ENCODE results near the gene FBXO42.

- no peak for TF ChIP-seq SUZ12 (IDR thresholded peaks at IDR 0.05; ENCODE audit: low read length)
- TF ChIP-seq EP300 (IDR thresholded peaks at IDR 0.05; ENCODE audit: borderline replicate concordance in 1 of 2, low read depth in 2 of 2, low read length in 2 of 2) = no peak
- TF ChIP-seq POLR2AphosphoS5 (IDR thresholded peaks at IDR 0.05; ENCODE audit: low read depth, low read length) = no peak; the same call in 1 of the 2 replicates
- peak; percentile 68 to 82 (median 71) for TF ChIP-seq CTCF (IDR thresholded peaks at IDR 0.05; ENCODE audit: control extremely low read depth in 1 of 3, insufficient read depth in 1 of 3, low read depth in 1 of 3, low read length in 3 of 3)
- TF ChIP-seq GTF2F1 (IDR thresholded peaks at IDR 0.05; ENCODE audit: borderline replicate concordance, low read depth, low read length) = no peak
- no peak for TF ChIP-seq TCF12 (IDR thresholded peaks at IDR 0.05; ENCODE audit: low read depth, low read length)
- TF ChIP-seq POLR2A (IDR thresholded peaks at IDR 0.05; ENCODE audit: control extremely low read depth in 1 of 2, low read depth in 2 of 2, low read length in 2 of 2) = no peak
- TF ChIP-seq MAX (IDR thresholded peaks at IDR 0.05) = no peak
- TF ChIP-seq ATF2 (IDR thresholded peaks at IDR 0.05; ENCODE audit: low read length) = no peak
- TF ChIP-seq FOSL1 (IDR thresholded peaks at IDR 0.05; ENCODE audit: insufficient read depth, low read depth, low read length) = no peak
- no peak for TF ChIP-seq E2F6 (IDR thresholded peaks at IDR 0.05)
- TF ChIP-seq RNF2 (IDR thresholded peaks at IDR 0.05; ENCODE audit: borderline replicate concordance, low read depth, low read length, missing control alignments, poor library complexity, severe bottlenecking) = no peak
- TF ChIP-seq USF2 (IDR thresholded peaks at IDR 0.05; ENCODE audit: low read length) = no peak
- TF ChIP-seq SRF (IDR thresholded peaks at IDR 0.05; ENCODE audit: low read depth, low read length) = no peak
These were observed 147.5 kb downstream of the FBXO42 start for GRCh38 chr1:16204634-16205333.
